ENCODE measurements around the gene AP3B1.

DNA sequence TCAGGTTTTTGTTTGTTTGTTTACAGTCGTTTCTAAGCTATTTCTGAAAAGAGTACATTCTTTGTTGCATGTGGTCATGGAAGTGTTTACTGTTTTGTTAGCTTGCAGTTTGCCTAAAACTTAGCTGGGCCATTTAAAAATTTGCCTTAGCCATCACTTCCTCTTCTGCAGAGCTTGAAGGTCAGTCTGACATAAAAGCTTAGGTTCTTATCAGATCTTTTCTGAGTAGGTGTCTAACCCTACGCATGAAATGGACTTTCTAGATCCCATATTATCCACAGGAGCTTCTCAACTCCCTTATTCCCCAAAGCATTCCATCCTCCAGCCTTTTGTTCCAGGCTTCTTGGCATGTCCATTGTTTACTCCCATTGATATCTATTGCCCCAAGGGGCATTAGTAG lies 90.3 kb downstream of the AP3B1 start:
- TF ChIP-seq, protein P1, sequence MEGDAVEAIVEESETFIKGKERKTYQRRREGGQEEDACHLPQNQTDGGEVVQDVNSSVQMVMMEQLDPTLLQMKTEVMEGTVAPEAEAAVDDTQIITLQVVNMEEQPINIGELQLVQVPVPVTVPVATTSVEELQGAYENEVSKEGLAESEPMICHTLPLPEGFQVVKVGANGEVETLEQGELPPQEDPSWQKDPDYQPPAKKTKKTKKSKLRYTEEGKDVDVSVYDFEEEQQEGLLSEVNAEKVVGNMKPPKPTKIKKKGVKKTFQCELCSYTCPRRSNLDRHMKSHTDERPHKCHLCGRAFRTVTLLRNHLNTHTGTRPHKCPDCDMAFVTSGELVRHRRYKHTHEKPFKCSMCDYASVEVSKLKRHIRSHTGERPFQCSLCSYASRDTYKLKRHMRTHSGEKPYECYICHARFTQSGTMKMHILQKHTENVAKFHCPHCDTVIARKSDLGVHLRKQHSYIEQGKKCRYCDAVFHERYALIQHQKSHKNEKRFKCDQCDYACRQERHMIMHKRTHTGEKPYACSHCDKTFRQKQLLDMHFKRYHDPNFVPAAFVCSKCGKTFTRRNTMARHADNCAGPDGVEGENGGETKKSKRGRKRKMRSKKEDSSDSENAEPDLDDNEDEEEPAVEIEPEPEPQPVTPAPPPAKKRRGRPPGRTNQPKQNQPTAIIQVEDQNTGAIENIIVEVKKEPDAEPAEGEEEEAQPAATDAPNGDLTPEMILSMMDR (IDR thresholded peaks at IDR 0.05) = no peak
- TF ChIP-seq POLR2AphosphoS5 (IDR thresholded peaks at IDR 0.05) (no peak), POLR2A (IDR thresholded peaks at IDR 0.05; ENCODE audit: low read depth) (no peak)
